Activated CD4-positive, alpha-beta memory T cell treated with anti-CD3 and anti-CD28 coated beads, Interleukin-2, amount 10 ng/mL, durations not matched to agents 7 days and 5 days (primary cell): ENCODE data around the gene RECK. TPM values are rescaled to one million over a fixed set of nuclear protein-coding genes. Genes with fewer than 3 reads are reported as not detected.

Experiments used
- CTCF ChIA-PET: fragments of 350-600 bp; sonication (Branson Sonifier 250); formaldehyde crosslinking; loops from one replicate; lab custom pipeline; 2021; ENCODE audit warnings: antibody characterized with exemption, inconsistent platforms; lab: Charles Lee
- POLR2A ChIA-PET: fragments of 350-600 bp; sonication (Branson Sonifier 250); formaldehyde crosslinking; loops from one replicate; lab custom pipeline; 2021; ENCODE audit warnings: antibody characterized with exemption; lab: Charles Lee
- DNase-seq: peaks from one replicate; pipeline ENCODE4 v3.0.0-alpha.2; 2020
- H3K27ac Mint-ChIP-seq: one replicate; pipeline ENCODE4 v1.8.0; 2021; ENCODE audit warnings: mild to moderate bottlenecking, mixed read lengths
- H3K27me3 Mint-ChIP-seq: one replicate; pipeline ENCODE4 v1.8.0; 2021; ENCODE audit warnings: mixed read lengths
- H3K36me3 Mint-ChIP-seq: one replicate; pipeline ENCODE4 v1.8.0; 2021; ENCODE audit warnings: low read depth, mixed read lengths
- H3K4me1 Mint-ChIP-seq: one replicate; pipeline ENCODE4 v1.8.0; 2021; ENCODE audit warnings: mixed read lengths
- H3K4me3 Mint-ChIP-seq: one replicate; pipeline ENCODE4 v1.8.0; 2021; ENCODE audit warnings: mild to moderate bottlenecking, mixed read lengths
- H3K9me3 Mint-ChIP-seq: one replicate; pipeline ENCODE4 v1.8.0; 2021; ENCODE audit warnings: mixed read lengths
- total RNA-seq, 2 experiments: library from RNA; stranded (reverse); gene quantifications; one replicate each; pipeline ENCODE4 v1.2.3, GENCODE V29; 2021

Gene RECK
- total RNA-seq, 2 experiments from 2014 or later: 7.4 to 8.1 TPM

GRCh38 chr9:36109071-36109470 is 72.4 kb downstream of the RECK start:
- H3K36me3 Mint-ChIP-seq: peaks cover 7% of the 10 kb centered on the region
- no peak overlapping the region for H3K4me3 Mint-ChIP-seq
- H3K27me3 Mint-ChIP-seq: no peaks in the 10 kb centered on the region
- ChIA-PET CTCF (interaction anchor here (0.6 to 4.3 kb wide), 7 partner anchors 27 to 178 kb away, joined by 3 to 34 read pairs (median 4); partner anchors contain the start of gene GLIPR2), POLR2A (interaction anchor here (0.7 kb wide), 1 partner anchor 27 kb away, joined by 3 read pairs; the partner anchor contains the start of gene GLIPR2)
- H3K27ac Mint-ChIP-seq: no peak overlapping the region
- no peaks in the 10 kb centered on the region for H3K4me1 Mint-ChIP-seq
- no peaks in the 10 kb centered on the region for H3K9me3 Mint-ChIP-seq
- no peak for DNase-seq

- H3K9me3 Mint-ChIP-seq: no peaks in the 10 kb centered on the region
- no peak overlapping the region for H3K4me3 Mint-ChIP-seq
- POLR2A ChIA-PET: no interaction called here
- no peak overlapping the region for H3K27ac Mint-ChIP-seq
- no peak for DNase-seq
- CTCF ChIA-PET: interaction anchor here (4.3 kb wide), 1 partner anchor 56 kb away, joined by 34 read pairs; no protein-coding TSS in a partner anchor
- H3K4me1 Mint-ChIP-seq: no peaks in the 10 kb centered on the region
- peaks cover 7% of the 10 kb centered on the region for H3K36me3 Mint-ChIP-seq
- no peaks in the 10 kb centered on the region for H3K27me3 Mint-ChIP-seq
Measured at GRCh38 chr9:36110434-36110833, 73.7 kb downstream of the RECK start.

- Mint-ChIP-seq H3K27me3 (no peaks in the 10 kb centered on the region), H3K4me1 (no peaks in the 10 kb centered on the region), H3K27ac (no peak overlapping the region), H3K9me3 (no peaks in the 10 kb centered on the region), H3K4me3 (no peak overlapping the region), H3K36me3 (peaks cover 7% of the 10 kb centered on the region)
- POLR2A ChIA-PET: interaction anchor here (0.6 kb wide), 1 partner anchor 15 kb away, joined by 3 read pairs; no protein-coding TSS in a partner anchor
- DNase-seq: no peak
- CTCF ChIA-PET: interaction anchor here (0.8 to 5.8 kb wide), 2 partner anchors 9 to 54 kb away, joined by 4 to 49 read pairs; no protein-coding TSS in a partner anchor
Measured at GRCh38 chr9:36112516-36112915, 75.8 kb downstream of the RECK start.

GRCh38 chr9:36113999-36114398 is 77.3 kb downstream of the RECK start:
- CTCF ChIA-PET: interaction anchor here (1.0 to 5.8 kb wide), 2 partner anchors 10 to 53 kb away, joined by 3 to 49 read pairs; no protein-coding TSS in a partner anchor
- H3K36me3 Mint-ChIP-seq: no peaks in the 10 kb centered on the region

GRCh38 chr9:36116593-36116992 is 79.9 kb downstream of the RECK start:
- no peaks in the 10 kb centered on the region for H3K27me3 Mint-ChIP-seq
- no peak overlapping the region for H3K27ac Mint-ChIP-seq
- ChIA-PET POLR2A (interaction anchor here (1.3 kb wide), 1 partner anchor 34 kb away, joined by 3 read pairs; no protein-coding TSS in a partner anchor), CTCF (interaction anchor here (5.8 kb wide), 1 partner anchor 13 kb away, joined by 49 read pairs; no protein-coding TSS in a partner anchor)
- no peaks in the 10 kb centered on the region for H3K4me1 Mint-ChIP-seq
- H3K9me3 Mint-ChIP-seq: no peaks in the 10 kb centered on the region
- no peak for DNase-seq
- H3K36me3 Mint-ChIP-seq: no peaks in the 10 kb centered on the region
- H3K4me3 Mint-ChIP-seq: no peak overlapping the region

More at GRCh38 chr9:36113999-36114398, 77.3 kb downstream of the RECK start:
- no peaks in the 10 kb centered on the region for H3K4me1 Mint-ChIP-seq
- H3K9me3 Mint-ChIP-seq: no peaks in the 10 kb centered on the region
- H3K4me3 Mint-ChIP-seq: no peak overlapping the region
- no peaks in the 10 kb centered on the region for H3K27me3 Mint-ChIP-seq
- POLR2A ChIA-PET: no interaction called here
- DNase-seq: no peak
- H3K27ac Mint-ChIP-seq: no peak overlapping the region

GRCh38 chr9:36118201-36118600 is 81.5 kb downstream of the RECK start:
- ChIA-PET CTCF (no interaction called here), POLR2A (no interaction called here)
- no peak overlapping the region for H3K27ac Mint-ChIP-seq
- H3K4me3 Mint-ChIP-seq: no peak overlapping the region
- no peak for DNase-seq
- no peaks in the 10 kb centered on the region for H3K4me1 Mint-ChIP-seq
- H3K9me3 Mint-ChIP-seq: no peaks in the 10 kb centered on the region
- H3K27me3 Mint-ChIP-seq: no peaks in the 10 kb centered on the region
- no peaks in the 10 kb centered on the region for H3K36me3 Mint-ChIP-seq

- ChIA-PET POLR2A (no interaction called here), CTCF (interaction anchor here (0.6 to 1.0 kb wide), 2 partner anchors 45 to 48 kb away, joined by 3 to 5 read pairs; no protein-coding TSS in a partner anchor)
- Mint-ChIP-seq H3K4me3 (no peak overlapping the region), H3K27me3 (no peaks in the 10 kb centered on the region), H3K9me3 (no peaks in the 10 kb centered on the region), H3K36me3 (no peaks in the 10 kb centered on the region), H3K27ac (no peak overlapping the region), H3K4me1 (no peaks in the 10 kb centered on the region)
- no peak for DNase-seq
Measured at GRCh38 chr9:36118706-36119105, 82.0 kb downstream of the RECK start.

- DNase-seq: no peak
- no peaks in the 10 kb centered on the region for H3K27me3 Mint-ChIP-seq
- POLR2A ChIA-PET: no interaction called here
- no peaks in the 10 kb centered on the region for H3K36me3 Mint-ChIP-seq
- CTCF ChIA-PET: interaction anchor here (1.0 kb wide), 1 partner anchor 47 kb away, joined by 5 read pairs; no protein-coding TSS in a partner anchor
- H3K9me3 Mint-ChIP-seq: no peaks in the 10 kb centered on the region
- H3K27ac Mint-ChIP-seq: no peak overlapping the region
- no peaks in the 10 kb centered on the region for H3K4me1 Mint-ChIP-seq
- no peak overlapping the region for H3K4me3 Mint-ChIP-seq
Measured at GRCh38 chr9:36119476-36119875, 82.8 kb downstream of the RECK start.

GRCh38 chr9:36120705-36121104 is 84.0 kb downstream of the RECK start:
- Mint-ChIP-seq H3K9me3 (no peaks in the 10 kb centered on the region), H3K4me3 (no peak overlapping the region), H3K27me3 (no peaks in the 10 kb centered on the region), H3K36me3 (no peaks in the 10 kb centered on the region), H3K4me1 (no peaks in the 10 kb centered on the region), H3K27ac (no peak overlapping the region)
- DNase-seq: no peak
- CTCF ChIA-PET: no interaction called here
- POLR2A ChIA-PET: interaction anchor here (1.0 kb wide), 1 partner anchor 18 kb away, joined by 3 read pairs; no protein-coding TSS in a partner anchor

- no peak for DNase-seq
- CTCF ChIA-PET: interaction anchor here (0.7 to 1.4 kb wide), 2 partner anchors 19 to 45 kb away, joined by 4 read pairs; no protein-coding TSS in a partner anchor
- POLR2A ChIA-PET: no interaction called here
- no peaks in the 10 kb centered on the region for H3K9me3 Mint-ChIP-seq
- H3K27ac Mint-ChIP-seq: no peak overlapping the region
- H3K4me1 Mint-ChIP-seq: peaks cover 3% of the 10 kb centered on the region
- H3K36me3 Mint-ChIP-seq: no peaks in the 10 kb centered on the region
- H3K4me3 Mint-ChIP-seq: no peak overlapping the region
- no peaks in the 10 kb centered on the region for H3K27me3 Mint-ChIP-seq
Measured at GRCh38 chr9:36121971-36122370, 85.3 kb downstream of the RECK start.

- peaks cover 18% of the 10 kb centered on the region for H3K4me1 Mint-ChIP-seq
- H3K27ac Mint-ChIP-seq: no peak overlapping the region
- no peaks in the 10 kb centered on the region for H3K9me3 Mint-ChIP-seq
Measured at GRCh38 chr9:36123515-36123914, 86.8 kb downstream of the RECK start.

GRCh38 chr9:36125062-36125855 is 88.5 kb downstream of the RECK start:
- H3K27me3 Mint-ChIP-seq: no peaks in the 10 kb centered on the region
- no peak overlapping the region for H3K27ac Mint-ChIP-seq
- H3K4me1 Mint-ChIP-seq: peaks cover 18% of the 10 kb centered on the region
- ChIA-PET POLR2A (interaction anchor here (0.5 to 1.4 kb wide), 3 partner anchors 11 to 1054 kb away, joined by 3 to 7 read pairs (median 4); partner anchors contain the start of gene GLIPR2), CTCF (interaction anchor here (1.2 to 2.3 kb wide), 3 partner anchors 20 to 117 kb away, joined by 3 to 5 read pairs (median 3); no protein-coding TSS in a partner anchor)
- H3K9me3 Mint-ChIP-seq: no peaks in the 10 kb centered on the region
- DNase-seq: no peak
- no peak overlapping the region for H3K4me3 Mint-ChIP-seq
- H3K36me3 Mint-ChIP-seq: no peaks in the 10 kb centered on the region

More at GRCh38 chr9:36123515-36123914, 86.8 kb downstream of the RECK start:
- Mint-ChIP-seq H3K27me3 (no peaks in the 10 kb centered on the region), H3K36me3 (no peaks in the 10 kb centered on the region), H3K4me3 (no peak overlapping the region)
- ChIA-PET CTCF (interaction anchor here (1.2 to 2.3 kb wide), 2 partner anchors 19 to 22 kb away, joined by 3 to 5 read pairs; no protein-coding TSS in a partner anchor), POLR2A (interaction anchor here (1.5 kb wide), 1 partner anchor 25 kb away, joined by 3 read pairs; no protein-coding TSS in a partner anchor)
- DNase-seq: no peak
